Hepatocyte (in vitro differentiated cells): ENCODE results near the gene LANCL2.

Experiments
- EZH2 ChIP-seq: fragments of 200-600 bp; sonication (generic); IDR thresholded peaks from 2 replicates; pipeline ENCODE4 v1.6.1; 2016; ENCODE audit warnings: antibody characterized with exemption, mild to moderate bottlenecking, borderline replicate concordance
- EZH2phosphoT487 ChIP-seq: fragments of 200-600 bp; sonication (generic); IDR thresholded peaks from one replicate; pipeline ENCODE4 v1.6.1; 2018; ENCODE audit warnings: antibody characterized with exemption, mild to moderate bottlenecking, low read depth, moderate library complexity; ENCODE audit not compliant: unreplicated experiment, severe bottlenecking
- TF ChIP-seq, protein P1 (sequence below): fragments of 200-600 bp; sonication (generic); IDR thresholded peaks from 2 replicates; pipeline ENCODE4 v1.5.1; 2016; ENCODE audit warnings: antibody characterized with exemption, mild to moderate bottlenecking; ENCODE audit not compliant: poor library complexity

DNA sequence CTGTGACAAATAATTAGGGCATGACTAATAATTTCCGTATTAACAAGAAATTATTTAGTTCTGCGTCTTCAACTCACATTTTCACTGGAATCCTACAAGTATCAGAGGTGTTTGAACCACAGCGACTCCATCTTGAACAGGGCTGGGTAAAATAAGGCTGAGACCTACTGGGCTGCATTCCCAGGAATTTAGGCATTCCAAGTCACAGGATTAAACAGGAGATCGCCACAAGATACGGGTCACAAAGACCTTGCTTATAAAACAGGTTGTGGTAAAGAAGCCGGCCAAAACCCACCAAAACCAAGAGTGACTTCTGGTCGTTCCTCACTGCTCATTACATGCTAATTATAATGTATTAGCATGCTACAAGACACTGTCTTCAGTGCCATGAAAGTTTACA is 14.9 kb upstream of the LANCL2 start:
- TF ChIP-seq, protein P1, sequence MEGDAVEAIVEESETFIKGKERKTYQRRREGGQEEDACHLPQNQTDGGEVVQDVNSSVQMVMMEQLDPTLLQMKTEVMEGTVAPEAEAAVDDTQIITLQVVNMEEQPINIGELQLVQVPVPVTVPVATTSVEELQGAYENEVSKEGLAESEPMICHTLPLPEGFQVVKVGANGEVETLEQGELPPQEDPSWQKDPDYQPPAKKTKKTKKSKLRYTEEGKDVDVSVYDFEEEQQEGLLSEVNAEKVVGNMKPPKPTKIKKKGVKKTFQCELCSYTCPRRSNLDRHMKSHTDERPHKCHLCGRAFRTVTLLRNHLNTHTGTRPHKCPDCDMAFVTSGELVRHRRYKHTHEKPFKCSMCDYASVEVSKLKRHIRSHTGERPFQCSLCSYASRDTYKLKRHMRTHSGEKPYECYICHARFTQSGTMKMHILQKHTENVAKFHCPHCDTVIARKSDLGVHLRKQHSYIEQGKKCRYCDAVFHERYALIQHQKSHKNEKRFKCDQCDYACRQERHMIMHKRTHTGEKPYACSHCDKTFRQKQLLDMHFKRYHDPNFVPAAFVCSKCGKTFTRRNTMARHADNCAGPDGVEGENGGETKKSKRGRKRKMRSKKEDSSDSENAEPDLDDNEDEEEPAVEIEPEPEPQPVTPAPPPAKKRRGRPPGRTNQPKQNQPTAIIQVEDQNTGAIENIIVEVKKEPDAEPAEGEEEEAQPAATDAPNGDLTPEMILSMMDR = no peak
- no peak for TF ChIP-seq EZH2
- no peak for TF ChIP-seq EZH2phosphoT487
